ENCODE results near the gene NOLC1.

NOLC1 gene

DNA sequence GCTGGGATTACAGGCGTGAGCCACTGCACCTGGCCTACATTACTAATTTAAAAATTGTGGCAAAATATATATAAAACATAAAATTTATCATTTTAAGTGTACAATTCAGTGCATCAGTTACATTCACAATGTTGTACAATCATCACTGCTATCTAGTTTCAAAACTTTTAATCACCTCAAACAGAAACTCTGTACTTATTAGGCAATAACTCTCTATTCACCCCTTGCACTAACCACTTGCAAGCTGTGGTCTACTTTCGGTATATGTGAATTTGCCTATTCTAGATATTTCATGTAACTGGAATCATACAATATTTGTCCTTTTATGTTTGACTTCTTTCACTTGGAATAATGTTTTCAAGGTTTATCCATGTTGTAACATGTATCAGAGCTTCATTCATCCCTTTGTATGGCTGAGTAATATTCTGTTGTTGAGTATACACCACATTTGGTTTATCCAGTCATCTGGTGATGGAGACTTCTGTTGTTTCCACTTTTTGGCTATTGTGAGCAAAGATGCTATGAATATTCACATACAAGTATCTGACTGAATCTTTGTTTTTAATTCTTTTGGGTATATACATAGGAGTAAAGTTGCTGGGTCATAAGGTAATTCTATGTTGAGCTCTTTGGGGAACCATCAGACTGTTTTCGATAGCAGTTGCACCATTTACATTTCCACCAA is 59.6 kb downstream of the NOLC1 start:
- no peak overlapping the region for H4K91ac ChIP-seq (ENCODE audit: low read length)

More for the DNA sequence above, 59.6 kb downstream of the NOLC1 start:
- H3K4me3 ChIP-seq (ENCODE audit: insufficient read depth in 1 of 2, low read depth in 1 of 2, low read length in 2 of 2): no peak overlapping the region
- H3K36me3 ChIP-seq (ENCODE audit: control insufficient read depth in 1 of 2, insufficient read depth in 2 of 2, low read depth in 1 of 2, low read length in 2 of 2): no peaks in the 10 kb centered on the region
- H3K4me1 ChIP-seq (ENCODE audit: control insufficient read depth, insufficient read depth, low read depth, low read length): no peaks in the 10 kb centered on the region
- no peak overlapping the region for H3K18ac ChIP-seq (ENCODE audit: low read depth in 1 of 2, low read length in 2 of 2)
- no peak for DNase-seq
- H2BK15ac ChIP-seq (ENCODE audit: low read depth, poor library complexity, severe bottlenecking): no peak overlapping the region
- H2BK5ac ChIP-seq (ENCODE audit: low read depth, low read length, poor library complexity, severe bottlenecking): no peak overlapping the region
- H4K8ac ChIP-seq (ENCODE audit: low read length): no peak overlapping the region
- no peak overlapping the region for H3K9ac ChIP-seq (ENCODE audit: low read length)
- H3K9me3 ChIP-seq (ENCODE audit: control insufficient read depth, low read length): no peaks in the 10 kb centered on the region
- H3K27me3 ChIP-seq (ENCODE audit: control insufficient read depth in 1 of 2, insufficient read depth in 1 of 2, low read length in 2 of 2): no peaks in the 10 kb centered on the region
- no peak overlapping the region for H2AK5ac ChIP-seq (ENCODE audit: low read length, severe bottlenecking)
- H3K14ac ChIP-seq (ENCODE audit: low read length in 2 of 2): no peak overlapping the region
- H3K27ac ChIP-seq (ENCODE audit: low read length, poor library complexity, severe bottlenecking): no peak overlapping the region
- no peak overlapping the region for H2BK12ac ChIP-seq (ENCODE audit: low read length in 2 of 2)
- H3K79me1 ChIP-seq (replicated peaks; ENCODE audit: low read length, poor library complexity, severe bottlenecking): no peaks in the 10 kb centered on the region
- H2BK120ac ChIP-seq (ENCODE audit: low read depth, low read length): no peak overlapping the region
- no peak overlapping the region for H2AFZ ChIP-seq (ENCODE audit: low read depth, low read length)
- H3K4ac ChIP-seq (ENCODE audit: low read depth in 1 of 2, low read length in 2 of 2): no peak overlapping the region
- no peak overlapping the region for H3K4me2 ChIP-seq (ENCODE audit: low read length, poor library complexity, severe bottlenecking)
- no peak overlapping the region for H3K23ac ChIP-seq (ENCODE audit: low read length in 2 of 2)
- WGBS: no CpG with 5 or more reads among the region's 3 CpGs
